Endothelial cell of umbilical vein (primary cell): ENCODE results near the gene BBLN. TPM values are rescaled to one million over a fixed set of nuclear protein-coding genes. Genes with fewer than 3 reads are reported as not detected.

Experiments used
- BruUV-seq: library from RNA; stranded (reverse); fragments of 400-500 nt; replicated peaks from 2 replicates; lab custom pipeline; 2021; lab: Mats Ljungman, UMichigan
- CTCF ChIA-PET: fragments of 300-600, 350-600 bp; sonication (Branson Sonifier 250); formaldehyde crosslinking; loops from one replicate; lab custom pipeline; 2021; ENCODE audit warnings: antibody characterized with exemption, inconsistent platforms; lab: Charles Lee
- POLR2A ChIA-PET: fragments of 300-600, 350-600 bp; sonication (Branson Sonifier 250); formaldehyde crosslinking; loops from one replicate; lab custom pipeline; 2021; ENCODE audit warnings: antibody characterized with exemption, inconsistent platforms; lab: Charles Lee
- DNase-seq: peaks from one replicate; pipeline ENCODE4 v3.0.0-alpha.2; 2011; ENCODE audit warnings: low read depth, low spot score
- FAIRE-seq: peaks from 2 replicates; lab custom pipeline; 2011; peaks lifted over from hg19 to GRCh38; lab: Jason Lieb, UNC
- H2AFZ ChIP-seq: 2 replicates; pipeline ENCODE4 v1.6.0; 2012; ENCODE audit warnings: low read depth, low read length, control low read depth, inconsistent platforms
- H3K27ac ChIP-seq: 2 replicates; pipeline ENCODE4 v1.5.1; 2011; ENCODE audit warnings: low read depth, mild to moderate bottlenecking, control low read depth, low read length, moderate library complexity; ENCODE audit not compliant: insufficient read depth
- H3K27me3 ChIP-seq, 2 experiments: 2 replicates each; pipeline versions ENCODE4 v1.6.0 to v1.6.1; 2011; ENCODE audit warnings: low read length in 2 of 2, mixed read lengths in 1 of 2; ENCODE audit not compliant: control insufficient read depth in 2 of 2, insufficient read depth in 2 of 2
- H3K36me3 ChIP-seq, 2 experiments: 2 replicates in 1 of 2; 3 replicates in 1 of 2; pipeline ENCODE4 v1.5.1; 2011; ENCODE audit warnings: low read length in 2 of 2, mild to moderate bottlenecking in 1 of 2, moderate library complexity in 1 of 2; ENCODE audit not compliant: control insufficient read depth in 2 of 2, insufficient read depth in 2 of 2; ENCODE audit errors: extremely low read depth in 1 of 2
- H3K4me1 ChIP-seq: 3 replicates; pipeline ENCODE4 v1.5.1; 2011; ENCODE audit warnings: mild to moderate bottlenecking, low read length; ENCODE audit not compliant: control insufficient read depth, insufficient read depth; ENCODE audit errors: extremely low read depth
- H3K4me2 ChIP-seq: 2 replicates; pipeline ENCODE4 v1.6.1; 2011; ENCODE audit warnings: low read length, control low read depth, mixed read lengths; ENCODE audit not compliant: insufficient read depth
- H3K4me3 ChIP-seq, 3 experiments: fragments of 200-600 bp in 1 of 3; sonication (generic), shearing (Covaris generic) in 1 of 3; replicated peaks in 1 of 3; 2 replicates each; pipeline ENCODE4 v1.5.1; 2011 to 2016; ENCODE audit warnings: control low read depth in 3 of 3, low read length in 3 of 3, mild to moderate bottlenecking in 2 of 3, inconsistent platforms in 1 of 3, low read depth in 1 of 3, moderate library complexity in 1 of 3; ENCODE audit not compliant: insufficient read depth in 1 of 3
- H3K79me2 ChIP-seq: 2 replicates; pipeline ENCODE4 v1.6.0; 2012; ENCODE audit warnings: low read length, inconsistent platforms; ENCODE audit not compliant: control insufficient read depth, insufficient read depth
- H3K9ac ChIP-seq: replicated peaks from 2 replicates; pipeline ENCODE3; 2011; ENCODE audit warnings: low read length, control low read depth; ENCODE audit not compliant: insufficient read depth; ENCODE audit errors: extremely low read depth
- H3K9me1 ChIP-seq: replicated peaks from 3 replicates; pipeline ENCODE4 v1.6.0; 2011; ENCODE audit warnings: mild to moderate bottlenecking, low read length; ENCODE audit not compliant: control insufficient read depth, insufficient read depth; ENCODE audit errors: extremely low read depth
- H3K9me3 ChIP-seq: replicated peaks from 2 replicates; pipeline ENCODE4 v1.5.1; 2012; ENCODE audit warnings: low read length, inconsistent platforms; ENCODE audit not compliant: control insufficient read depth, insufficient read depth
- H4K20me1 ChIP-seq: replicated peaks from 2 replicates; pipeline ENCODE3; 2011; ENCODE audit warnings: mild to moderate bottlenecking, low read length; ENCODE audit not compliant: control insufficient read depth, insufficient read depth; ENCODE audit errors: extremely low read depth
- EZH2 ChIP-seq: IDR thresholded peaks from 2 replicates; pipeline ENCODE4 v1.6.1; 2012; ENCODE audit warnings: borderline replicate concordance, low read depth, mild to moderate bottlenecking, moderate library complexity, low read length, inconsistent platforms; ENCODE audit not compliant: severe bottlenecking
- FOS ChIP-seq: IDR thresholded peaks from 2 replicates; pipeline ENCODE4 v1.6.1; 2011; ENCODE audit warnings: mild to moderate bottlenecking, low read length, moderate library complexity, borderline replicate concordance; ENCODE audit not compliant: insufficient read depth
- GATA2 ChIP-seq: IDR thresholded peaks from 2 replicates; pipeline ENCODE4 v1.7.0; 2011; ENCODE audit warnings: low read depth, mild to moderate bottlenecking, moderate library complexity, mixed read lengths, low read length; ENCODE audit not compliant: insufficient read length, insufficient read depth
- JUN ChIP-seq: IDR thresholded peaks from 2 replicates; pipeline ENCODE4 v1.6.1; 2011; ENCODE audit warnings: borderline replicate concordance, low read depth; ENCODE audit not compliant: insufficient read length, insufficient read depth
- MYC ChIP-seq: IDR thresholded peaks from one replicate; pipeline ENCODE4 v1.6.1; 2011; ENCODE audit warnings: mild to moderate bottlenecking, low read depth, low read length
- POLR2AphosphoS5 ChIP-seq: IDR thresholded peaks from 2 replicates; pipeline ENCODE4 v1.6.1; 2012; ENCODE audit warnings: low read depth, mild to moderate bottlenecking, control low read depth, low read length, moderate library complexity; ENCODE audit not compliant: insufficient read depth
- dilution Hi-C: fragments of 300-500 bp; cut with MboI; formaldehyde crosslinking; loops from one replicate; pipeline ENCODE4 v1.15.0; 2019; ENCODE audit warnings: low sequenced_read_pairs; ENCODE audit not compliant: extremely low pct_ligation_motif_present
- intact Hi-C: fragments of 100-400 bp; cut with micrococcal nuclease; formaldehyde crosslinking; loops from one replicate; pipeline ENCODE4 v1.10.0; 2022
- polyA plus RNA-seq, 4 experiments: library from polyadenylated mRNA; depleted of rRNA in 3 of 4; stranded (reverse) in 3 of 4; unstranded in 1 of 4; fragments of >200 nt; gene quantifications; 2 replicates each; pipeline versions ENCODE4 v1.2.1 to v1.2.3, GENCODE V29; 2011 to 2012; ENCODE audit warnings: missing spikeins in 1 of 4
- total RNA-seq: library from RNA; stranded (reverse); gene quantifications from 2 replicates; pipeline ENCODE4 v1.2.3, GENCODE V29; 2021
- TF ChIP-seq, protein P1 (sequence below), 2 donors: IDR thresholded peaks; 1 replicate in 1 of 2; 2 replicates in 1 of 2; pipeline ENCODE4 v1.5.1; 2011; ENCODE audit warnings: low read length in 2 of 2, mild to moderate bottlenecking in 2 of 2, moderate library complexity in 2 of 2, control low read depth in 1 of 2, inconsistent platforms in 1 of 2, low read depth in 1 of 2; ENCODE audit not compliant: insufficient read depth in 1 of 2; ENCODE audit errors: extremely low read depth in 1 of 2
- TF ChIP-seq, protein P2 (sequence below): IDR thresholded peaks from 2 replicates; pipeline ENCODE4 v1.6.1; 2011; ENCODE audit not compliant: insufficient read depth, insufficient read length

The BBLN gene
- total and polyA plus RNA-seq, 2 donors (not counting 3 experiments of a cell fraction or from before 2014, with no cell fraction given): 51.0 to 124 TPM

DNA sequence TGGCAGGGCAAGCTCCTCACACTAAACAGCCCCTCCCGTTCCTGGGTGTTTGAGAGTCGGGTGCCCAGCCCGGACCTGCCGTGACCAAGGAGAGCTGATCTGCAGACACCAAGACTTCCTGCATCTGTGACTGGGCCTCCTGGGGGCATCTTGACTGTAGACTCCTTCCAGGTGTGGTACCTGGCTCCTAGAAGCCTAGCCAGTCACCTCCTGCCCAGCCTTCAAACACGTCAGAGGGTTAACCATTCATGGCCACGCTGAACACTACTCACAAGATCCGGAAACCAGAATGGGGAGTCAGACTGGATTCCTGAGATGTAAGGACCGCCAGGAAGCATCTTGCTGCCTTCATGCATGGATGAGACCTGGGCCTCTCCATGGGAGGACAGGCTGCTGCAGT, 14.5 kb upstream of the BBLN start:
- no TSS peak for BruUV-seq
- Histone ChIP-seq H3K9me1 (no peaks in the 10 kb centered on the region), H3K4me1 (no peaks in the 10 kb centered on the region), H3K27me3 (no peaks in the 10 kb centered on the region), H3K36me3 (no peaks in the 10 kb centered on the region), H3K9me3 (no peaks in the 10 kb centered on the region), H3K4me2 (no peak overlapping the region), H3K9ac (no peak overlapping the region), H3K27ac (no peak overlapping the region), H3K79me2 (no peaks in the 10 kb centered on the region), H4K20me1 (no peaks in the 10 kb centered on the region), H3K4me3 (no peak overlapping the region), H2AFZ (no peak overlapping the region)
- intact Hi-C loops: no loop called here
- ChIA-PET CTCF (interaction anchor here (0.7 to 2.0 kb wide), 2 partner anchors 9 to 28 kb away, joined by 3 to 7 read pairs; no protein-coding TSS in a partner anchor), POLR2A (no interaction called here)
- TF ChIP-seq GATA2 (no peak), FOS (no peak), JUN (no peak), MYC (no peak), EZH2 (no peak), POLR2AphosphoS5 (no peak)
- TF ChIP-seq, protein P1, sequence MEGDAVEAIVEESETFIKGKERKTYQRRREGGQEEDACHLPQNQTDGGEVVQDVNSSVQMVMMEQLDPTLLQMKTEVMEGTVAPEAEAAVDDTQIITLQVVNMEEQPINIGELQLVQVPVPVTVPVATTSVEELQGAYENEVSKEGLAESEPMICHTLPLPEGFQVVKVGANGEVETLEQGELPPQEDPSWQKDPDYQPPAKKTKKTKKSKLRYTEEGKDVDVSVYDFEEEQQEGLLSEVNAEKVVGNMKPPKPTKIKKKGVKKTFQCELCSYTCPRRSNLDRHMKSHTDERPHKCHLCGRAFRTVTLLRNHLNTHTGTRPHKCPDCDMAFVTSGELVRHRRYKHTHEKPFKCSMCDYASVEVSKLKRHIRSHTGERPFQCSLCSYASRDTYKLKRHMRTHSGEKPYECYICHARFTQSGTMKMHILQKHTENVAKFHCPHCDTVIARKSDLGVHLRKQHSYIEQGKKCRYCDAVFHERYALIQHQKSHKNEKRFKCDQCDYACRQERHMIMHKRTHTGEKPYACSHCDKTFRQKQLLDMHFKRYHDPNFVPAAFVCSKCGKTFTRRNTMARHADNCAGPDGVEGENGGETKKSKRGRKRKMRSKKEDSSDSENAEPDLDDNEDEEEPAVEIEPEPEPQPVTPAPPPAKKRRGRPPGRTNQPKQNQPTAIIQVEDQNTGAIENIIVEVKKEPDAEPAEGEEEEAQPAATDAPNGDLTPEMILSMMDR (IDR thresholded peaks at IDR 0.05; ENCODE audit: extremely low read depth in 1 of 2, insufficient read depth in 1 of 2, low read depth in 1 of 2, low read length in 2 of 2): no peak
- TF ChIP-seq, protein P2, sequence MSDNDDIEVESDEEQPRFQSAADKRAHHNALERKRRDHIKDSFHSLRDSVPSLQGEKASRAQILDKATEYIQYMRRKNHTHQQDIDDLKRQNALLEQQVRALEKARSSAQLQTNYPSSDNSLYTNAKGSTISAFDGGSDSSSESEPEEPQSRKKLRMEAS: no peak
- dilution Hi-C loops: no loop called here
- no peak for DNase-seq
- FAIRE-seq: no peak
